Neuronal stem cell (in vitro differentiated cells): ENCODE measurements around the gene FAM219A.

ENCODE experiments used
- DNase-seq: peaks from one replicate; pipeline ENCODE4 v3.0.0-alpha.2; 2013; ENCODE audit warnings: low spot score
- H2AFZ ChIP-seq: one replicate; pipeline ENCODE4 v1.6.1; 2013; ENCODE audit warnings: mild to moderate bottlenecking, low read length, inconsistent platforms
- H2AK5ac ChIP-seq: 2 replicates; pipeline ENCODE4 v1.6.1; 2013; ENCODE audit warnings: low read depth, mild to moderate bottlenecking, inconsistent platforms, low read length, moderate library complexity, mixed read lengths
- H2BK120ac ChIP-seq: 2 replicates; pipeline ENCODE4 v1.6.1; 2013; ENCODE audit warnings: low read depth, mild to moderate bottlenecking, inconsistent platforms, low read length, moderate library complexity, mixed read lengths
- H2BK12ac ChIP-seq: one replicate; pipeline ENCODE4 v1.6.1; 2013; ENCODE audit warnings: low read length, inconsistent platforms
- H2BK15ac ChIP-seq: 2 replicates; pipeline ENCODE4 v1.6.1; 2013; ENCODE audit warnings: mild to moderate bottlenecking, low read length, inconsistent platforms, mixed read lengths
- H2BK5ac ChIP-seq: one replicate; pipeline ENCODE4 v1.6.1; 2013; ENCODE audit warnings: inconsistent platforms, mild to moderate bottlenecking, low read length, moderate library complexity
- H3K14ac ChIP-seq: one replicate; pipeline ENCODE4 v1.6.1; 2013; ENCODE audit warnings: low read length, inconsistent platforms
- H3K18ac ChIP-seq: 2 replicates; pipeline ENCODE4 v1.6.1; 2013; ENCODE audit warnings: low read length, inconsistent platforms
- H3K23ac ChIP-seq: 2 replicates; pipeline ENCODE4 v1.6.1; 2013; ENCODE audit warnings: low read depth, mild to moderate bottlenecking, mixed read lengths, low read length, inconsistent platforms; ENCODE audit not compliant: poor library complexity
- H3K27ac ChIP-seq: replicated peaks from 3 replicates; pipeline ENCODE4 v1.5.1; 2013; ENCODE audit warnings: low read length, inconsistent platforms
- H3K27me3 ChIP-seq, 3 experiments: 2 replicates each; pipeline ENCODE4 v1.6.1; 2013; ENCODE audit warnings: low read length in 3 of 3, mild to moderate bottlenecking in 2 of 3, inconsistent platforms in 1 of 3, low read depth in 1 of 3, mixed read lengths in 1 of 3, moderate library complexity in 1 of 3; ENCODE audit not compliant: control insufficient read depth in 3 of 3, insufficient read depth in 3 of 3
- H3K36me3 ChIP-seq, 2 donors: replicated peaks in 1 of 2; 2 replicates each; pipeline ENCODE4 v1.6.1; 2013; ENCODE audit warnings: low read length in 2 of 2; ENCODE audit not compliant: control insufficient read depth in 2 of 2, insufficient read depth in 2 of 2
- H3K4ac ChIP-seq: 2 replicates; pipeline ENCODE4 v1.6.1; 2013; ENCODE audit warnings: inconsistent platforms, mild to moderate bottlenecking, low read length, moderate library complexity
- H3K4me1 ChIP-seq, 2 donors: 1 replicate in 1 of 2; 2 replicates in 1 of 2; pipeline ENCODE4 v1.6.1; 2013; ENCODE audit warnings: low read length in 2 of 2, low read depth in 1 of 2; ENCODE audit not compliant: control insufficient read depth in 2 of 2, insufficient read depth in 1 of 2
- H3K4me2 ChIP-seq: one replicate; pipeline ENCODE4 v1.6.1; 2013; ENCODE audit warnings: mild to moderate bottlenecking, low read length, inconsistent platforms; ENCODE audit not compliant: insufficient read depth, poor library complexity, severe bottlenecking
- H3K4me3 ChIP-seq, 2 donors: 2 replicates each; pipeline ENCODE4 v1.5.1; 2013; ENCODE audit warnings: low read length in 2 of 2, mild to moderate bottlenecking in 2 of 2, inconsistent platforms in 1 of 2, moderate library complexity in 1 of 2
- H3K79me1 ChIP-seq: one replicate; pipeline ENCODE4 v1.6.1; 2013; ENCODE audit warnings: low read depth, mild to moderate bottlenecking, inconsistent platforms, low read length, moderate library complexity
- H3K9ac ChIP-seq: one replicate; pipeline ENCODE4 v1.6.1; 2013; ENCODE audit warnings: mild to moderate bottlenecking, low read depth, low read length, inconsistent platforms; ENCODE audit not compliant: poor library complexity
- H3K9me3 ChIP-seq, 2 donors: replicated peaks in 1 of 2; 2 replicates each; pipeline versions ENCODE3 to v1.6.1; 2013; ENCODE audit warnings: low read length in 2 of 2, mild to moderate bottlenecking in 2 of 2, inconsistent platforms in 1 of 2, low read depth in 1 of 2, mixed read lengths in 1 of 2, moderate library complexity in 1 of 2; ENCODE audit not compliant: control insufficient read depth in 2 of 2, insufficient read depth in 1 of 2
- H4K8ac ChIP-seq: one replicate; pipeline ENCODE4 v1.6.1; 2013; ENCODE audit warnings: low read depth, mild to moderate bottlenecking, inconsistent platforms, low read length, moderate library complexity
- H4K91ac ChIP-seq: one replicate; pipeline ENCODE4 v1.6.1; 2013; ENCODE audit warnings: low read length, low read depth, mild to moderate bottlenecking, inconsistent platforms; ENCODE audit not compliant: poor library complexity
- WGBS, 2 donors: extraction: QIAGEN DNeasy Blood & Tissue Kit; methylation state at CpG; one replicate each; pipeline ENCODE4 v1.1.7; 2013; ENCODE audit warnings: missing lambda C conversion rate in 2 of 2, mixed read lengths in 1 of 2; ENCODE audit not compliant: insufficient read length in 2 of 2, insufficient replicate concordance in 1 of 2; ENCODE audit errors: extremely low coverage in 2 of 2; 5-methylcytosine and 5-hydroxymethylcytosine counted together

The FAM219A gene

DNA sequence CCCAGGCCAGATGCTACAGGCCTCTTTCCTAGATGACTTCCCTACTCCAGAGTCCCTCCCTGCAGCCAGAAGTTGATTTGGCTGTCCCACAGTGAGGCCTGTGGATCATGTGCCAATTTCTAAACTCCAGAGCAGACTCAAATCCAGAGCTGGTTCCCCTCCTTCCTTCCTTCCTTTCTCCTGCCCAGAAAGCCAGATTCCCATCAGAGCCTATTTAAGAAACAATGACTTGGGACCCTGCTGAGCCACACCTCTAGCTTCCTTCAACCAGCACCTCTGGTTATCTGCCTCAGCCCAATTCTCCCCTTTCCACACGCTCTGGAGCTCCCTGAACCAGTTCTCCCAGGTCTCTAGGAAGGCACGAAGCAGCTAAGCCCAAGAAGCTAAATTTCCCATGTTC, 7.2 kb downstream of the FAM219A start:
- Histone ChIP-seq H3K27ac (no peak overlapping the region), H4K8ac (no peak overlapping the region), H2BK12ac (no peak overlapping the region), H3K36me3 (no peaks in the 10 kb centered on the region), H2AK5ac (no peak overlapping the region), H2BK5ac (no peak overlapping the region), H3K9ac (no peak overlapping the region), H3K4me3 (no peak overlapping the region), H3K9me3 (no peaks in the 10 kb centered on the region), H3K27me3 (no peaks in the 10 kb centered on the region), H2BK15ac (no peak overlapping the region), H3K4me2 (no peak overlapping the region), H3K23ac (no peak overlapping the region), H3K79me1 (no peaks in the 10 kb centered on the region), H3K4me1 (peaks cover 1 to 5% of the 10 kb centered on the region in 2 donors), H3K4ac (no peak overlapping the region), H3K14ac (no peak overlapping the region), H3K18ac (no peak overlapping the region), H2BK120ac (no peak overlapping the region), H2AFZ (no peak overlapping the region), H4K91ac (no peak overlapping the region)
- no CpG with 5 or more reads among the region's 2 CpGs for WGBS, 2 donors
- no peak for DNase-seq

DNA sequence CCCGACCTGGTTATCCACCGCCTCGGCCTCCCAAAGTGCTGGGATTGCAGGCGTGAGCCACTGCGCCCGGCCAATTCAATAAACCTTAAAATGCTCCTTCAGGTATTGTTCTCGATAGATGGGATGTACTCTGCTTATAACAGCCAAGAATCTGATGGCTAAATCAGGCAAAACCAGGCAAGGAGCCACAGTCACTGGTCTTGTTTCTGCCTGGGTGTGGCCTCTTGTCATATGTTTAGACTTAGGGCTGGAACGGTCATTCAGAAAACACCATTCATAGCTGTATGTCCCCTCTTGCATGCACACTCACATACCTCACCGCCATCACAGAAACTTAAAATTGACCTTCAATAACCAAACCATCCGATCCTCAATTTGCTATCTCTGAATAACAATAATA, 7.7 kb downstream of the FAM219A start:
- H3K14ac ChIP-seq: no peak overlapping the region
- no peak overlapping the region for H3K4ac ChIP-seq
- peaks cover 1 to 5% of the 10 kb centered on the region in 2 donors for H3K4me1 ChIP-seq
- no peaks in the 10 kb centered on the region for H3K9me3 ChIP-seq
- H3K27me3 ChIP-seq: no peaks in the 10 kb centered on the region
- H3K4me3 ChIP-seq: no peak overlapping the region
- H2AK5ac ChIP-seq: no peak overlapping the region
- H2BK15ac ChIP-seq: no peak overlapping the region
- H2BK5ac ChIP-seq: no peak overlapping the region
- no peak overlapping the region for H2BK12ac ChIP-seq
- no peak overlapping the region for H3K23ac ChIP-seq
- H4K8ac ChIP-seq: no peak overlapping the region
- H3K18ac ChIP-seq: no peak overlapping the region
- H3K27ac ChIP-seq: no peak overlapping the region
- WGBS, 2 donors: no CpG with 5 or more reads among the region's 10 CpGs
- no peak overlapping the region for H2AFZ ChIP-seq
- no peak overlapping the region for H2BK120ac ChIP-seq
- no peak for DNase-seq
- no peak overlapping the region for H3K9ac ChIP-seq
- no peak overlapping the region for H4K91ac ChIP-seq
- no peaks in the 10 kb centered on the region for H3K36me3 ChIP-seq
- no peak overlapping the region for H3K4me2 ChIP-seq
- no peaks in the 10 kb centered on the region for H3K79me1 ChIP-seq

DNA sequence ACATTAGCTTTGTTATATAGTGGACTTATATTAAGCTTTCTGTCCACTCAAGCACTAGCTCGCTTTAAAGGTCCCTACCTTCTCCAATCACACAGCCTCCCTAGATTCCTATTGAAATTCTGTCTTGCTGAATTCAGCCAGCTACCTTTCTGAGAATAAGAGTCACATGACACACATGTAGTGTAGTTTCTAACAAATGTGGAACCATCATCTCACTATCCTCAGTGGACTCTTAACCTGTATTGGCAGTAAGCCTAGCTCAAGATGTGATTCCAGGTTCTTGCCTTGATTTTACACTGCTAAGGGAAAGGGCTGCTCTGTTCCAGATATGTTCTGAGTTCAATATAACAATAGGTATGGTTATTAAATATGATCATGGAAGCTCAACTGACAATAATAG, 11.4 kb downstream of the FAM219A start:
- H3K9ac ChIP-seq: no peak overlapping the region
- no peak overlapping the region for H2AFZ ChIP-seq
- H3K14ac ChIP-seq: no peak overlapping the region
- H3K18ac ChIP-seq: no peak overlapping the region
- no peak overlapping the region for H2BK5ac ChIP-seq
- H3K4me2 ChIP-seq: no peak overlapping the region
- H3K4me3 ChIP-seq: no peak overlapping the region
- H3K4me1 ChIP-seq: peaks cover 1 to 5% of the 10 kb centered on the region in 2 donors
- no peak overlapping the region for H4K91ac ChIP-seq
- H3K36me3 ChIP-seq: no peaks in the 10 kb centered on the region
- DNase-seq: no peak
- H4K8ac ChIP-seq: no peak overlapping the region
- no peak overlapping the region for H3K27ac ChIP-seq
- H3K23ac ChIP-seq: no peak overlapping the region
- no peak overlapping the region for H2BK12ac ChIP-seq
- no peaks in the 10 kb centered on the region for H3K27me3 ChIP-seq
- H3K9me3 ChIP-seq: no peaks in the 10 kb centered on the region
- no peaks in the 10 kb centered on the region for H3K79me1 ChIP-seq
- H3K4ac ChIP-seq: no peak overlapping the region
- no peak overlapping the region for H2BK15ac ChIP-seq
- H2AK5ac ChIP-seq: no peak overlapping the region
- WGBS, 2 donors: no CpG with 5 or more reads among the region's 1 CpG
- H2BK120ac ChIP-seq: no peak overlapping the region

DNA sequence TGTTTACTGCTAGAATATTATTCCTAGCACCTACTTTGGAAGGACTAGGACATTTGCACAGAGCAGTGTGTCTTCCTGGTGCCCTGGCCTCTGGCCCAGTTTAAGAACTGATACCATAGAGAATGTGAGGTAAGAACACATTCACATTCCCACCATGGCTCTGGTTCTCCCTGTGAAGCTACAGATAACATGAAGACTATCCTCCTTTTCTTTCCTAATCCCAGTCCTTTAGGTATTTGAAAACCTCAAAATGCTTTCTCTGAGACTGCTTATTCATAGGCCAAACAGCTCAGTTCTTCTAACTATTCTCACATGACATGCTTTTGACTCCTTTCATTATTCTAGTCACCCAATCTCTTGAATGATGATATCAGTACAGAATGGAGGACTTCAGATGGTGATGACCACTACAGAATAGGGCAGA, 11.9 kb downstream of the FAM219A start:
- no peak for DNase-seq
- Histone ChIP-seq H2AK5ac (no peak overlapping the region), H3K4me2 (no peak overlapping the region), H2BK5ac (no peak overlapping the region), H2BK15ac (no peak overlapping the region), H3K9me3 (no peaks in the 10 kb centered on the region), H3K27ac (no peak overlapping the region), H3K79me1 (no peaks in the 10 kb centered on the region), H3K18ac (no peak overlapping the region), H3K4me1 (peaks cover 1 to 2% of the 10 kb centered on the region in 2 donors), H2BK12ac (no peak overlapping the region), H4K91ac (no peak overlapping the region), H3K9ac (no peak overlapping the region), H3K27me3 (no peaks in the 10 kb centered on the region), H3K36me3 (no peaks in the 10 kb centered on the region), H3K14ac (no peak overlapping the region), H3K23ac (no peak overlapping the region), H4K8ac (no peak overlapping the region), H2AFZ (no peak overlapping the region), H2BK120ac (no peak overlapping the region), H3K4ac (no peak overlapping the region), H3K4me3 (no peak overlapping the region)
